G401 (cell line): Measurements from ENCODE around the gene IMP4. TPM values are rescaled to one million over a fixed set of nuclear protein-coding genes. Genes with fewer than 3 reads are reported as not detected.

ENCODE experiments used
- DNase-seq: peaks from one replicate; pipeline ENCODE4 v3.0.0-alpha.2; 2015; ENCODE audit warnings: low spot score
- in situ Hi-C: cut with HindIII; loops from 2 replicates; pipeline ENCODE4 v1.10.0; 2016; ENCODE audit warnings: low sequenced_read_pairs, mixed read lengths
- total RNA-seq: library from RNA; depleted of rRNA; stranded (reverse); fragments of >200 nt; shearing (Covaris generic); gene quantifications from 2 replicates; pipeline ENCODE4 v1.2.3, GENCODE V29; 2014

IMP4 gene
- total RNA-seq, 1 experiment from 2014 or later = 84.2 TPM

DNA sequence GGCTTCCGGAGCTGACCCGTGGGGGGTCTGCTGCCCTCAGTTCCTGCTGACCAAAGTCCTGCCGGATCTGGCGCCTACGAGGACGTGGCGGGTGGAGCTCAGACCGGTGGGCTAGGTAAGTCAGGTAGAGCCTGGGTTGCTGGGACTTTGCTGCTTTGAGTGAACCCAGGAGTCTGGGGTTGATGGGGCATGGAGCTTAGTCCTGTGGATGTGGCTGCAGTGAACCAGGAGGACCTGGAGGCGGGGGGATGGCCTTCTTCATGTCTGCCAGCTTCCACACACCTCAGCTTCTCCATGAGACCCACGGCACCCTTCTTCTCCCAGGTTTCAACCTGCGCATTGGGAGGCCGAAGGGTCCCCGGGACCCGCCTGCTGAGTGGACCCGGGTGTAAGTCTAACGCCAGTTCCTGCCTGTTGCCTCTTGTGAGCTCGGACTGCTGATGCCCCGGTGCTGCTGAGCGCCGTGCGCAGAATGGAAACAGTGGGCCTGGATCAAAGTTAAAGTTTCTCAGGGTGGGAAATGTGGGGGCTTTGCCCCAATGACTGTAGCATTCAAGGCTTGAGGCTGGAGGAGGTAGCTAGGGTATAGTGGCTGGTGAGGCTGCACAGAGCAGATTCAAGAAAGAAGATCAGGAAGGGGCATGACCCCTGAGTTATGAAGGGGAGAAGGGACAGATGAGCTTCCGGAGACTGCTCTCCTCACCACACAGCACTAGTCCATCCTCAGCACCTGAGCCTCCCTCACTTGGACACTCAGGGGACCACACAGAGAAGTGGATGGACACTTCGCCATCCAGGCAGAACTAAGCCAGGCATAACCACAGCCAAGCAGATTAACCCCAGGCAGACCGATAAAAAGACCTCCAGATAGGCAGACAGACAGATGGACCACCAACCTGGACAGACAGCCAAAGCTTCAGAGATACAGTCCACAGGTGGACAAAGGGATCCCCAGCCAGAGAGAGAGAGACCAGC, 30.4 kb downstream of the IMP4 start:
- in situ Hi-C loops = no loop called here

GRCh38 chr2:130373808-130374365, 31.2 kb downstream of the IMP4 start:
- DNase-seq = no peak
- in situ Hi-C loops = no loop called here

More for the DNA sequence above, 30.4 kb downstream of the IMP4 start:
- no peak for DNase-seq

DNA sequence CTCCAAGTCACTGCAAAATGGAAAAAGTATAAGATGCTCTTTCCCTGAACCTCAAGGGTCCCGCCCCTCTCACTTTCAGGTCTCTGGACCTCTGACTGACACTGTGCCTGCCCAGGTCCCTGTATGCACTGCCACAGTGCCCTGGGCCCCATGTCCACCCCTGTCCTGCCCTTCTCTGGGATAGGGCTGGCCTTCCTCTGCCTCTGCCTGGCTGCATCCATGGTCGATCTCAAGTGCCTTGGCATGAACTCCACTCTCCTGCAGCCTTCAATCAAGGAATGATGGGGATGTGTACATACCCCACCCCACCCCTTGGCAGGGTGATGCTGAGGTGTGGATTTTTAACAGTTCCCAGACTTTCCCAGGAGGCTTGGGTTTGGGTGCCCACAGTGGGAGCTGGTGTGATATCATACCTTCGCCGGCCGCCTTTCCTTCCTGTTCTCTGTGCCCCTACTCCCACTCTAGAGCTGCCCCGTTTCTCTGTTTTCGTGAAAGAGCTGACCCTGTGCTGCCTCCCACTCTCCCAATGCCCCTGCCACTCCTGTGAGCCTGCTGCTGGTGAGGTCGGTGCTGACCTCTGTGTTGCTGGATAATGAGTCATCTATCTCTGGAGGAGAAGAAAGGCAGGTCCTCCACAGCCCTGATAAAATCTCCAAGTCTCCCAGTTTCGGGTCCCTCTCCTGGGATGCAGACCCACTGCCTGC, 32.0 kb downstream of the IMP4 start:
- in situ Hi-C loops = no loop called here
- DNase-seq = no peak

- no peak for DNase-seq
- in situ Hi-C loops = no loop called here
Measured at GRCh38 chr2:130375291-130376266, 32.9 kb downstream of the IMP4 start.

GRCh38 chr2:130376433-130377293, 34.0 kb downstream of the IMP4 start:
- DNase-seq = no peak
- in situ Hi-C loops = no loop called here

- DNase-seq = no peak
- in situ Hi-C loops = no loop called here
Measured at GRCh38 chr2:130377491-130377890, 34.8 kb downstream of the IMP4 start.

DNA sequence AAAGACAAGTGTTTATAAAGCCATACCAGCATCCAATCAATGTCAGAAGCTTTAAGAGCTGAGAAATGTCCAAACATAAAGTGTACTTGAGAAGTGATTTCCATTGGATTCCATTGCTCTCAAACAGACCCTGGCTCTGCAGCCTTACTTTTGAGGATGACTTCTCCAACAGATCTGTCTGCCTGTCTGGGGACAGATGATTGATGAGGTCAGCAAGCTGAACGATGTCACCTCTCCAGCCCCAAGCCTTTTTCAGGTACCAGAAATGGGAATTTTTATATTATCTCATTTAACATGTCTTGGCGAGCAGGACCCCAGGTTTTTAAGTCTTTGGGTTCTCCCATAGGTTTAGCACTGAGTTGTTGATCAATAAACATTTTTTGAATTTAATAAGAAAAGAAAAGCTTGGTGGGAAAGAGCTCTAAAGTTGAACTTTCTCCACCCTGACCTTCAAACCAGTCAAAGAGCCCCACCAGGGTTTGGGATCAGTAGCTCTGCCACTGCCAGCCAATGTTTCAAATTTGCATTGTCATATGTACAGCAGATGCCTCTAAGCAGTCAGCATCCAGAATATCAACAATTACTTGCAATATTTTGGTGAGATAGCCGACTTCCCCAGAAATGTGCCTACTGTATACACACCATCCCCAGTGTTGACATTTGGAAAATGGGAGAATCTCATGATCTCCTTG, 35.7 kb downstream of the IMP4 start:
- DNase-seq = no peak
- in situ Hi-C loops = no loop called here

DNA sequence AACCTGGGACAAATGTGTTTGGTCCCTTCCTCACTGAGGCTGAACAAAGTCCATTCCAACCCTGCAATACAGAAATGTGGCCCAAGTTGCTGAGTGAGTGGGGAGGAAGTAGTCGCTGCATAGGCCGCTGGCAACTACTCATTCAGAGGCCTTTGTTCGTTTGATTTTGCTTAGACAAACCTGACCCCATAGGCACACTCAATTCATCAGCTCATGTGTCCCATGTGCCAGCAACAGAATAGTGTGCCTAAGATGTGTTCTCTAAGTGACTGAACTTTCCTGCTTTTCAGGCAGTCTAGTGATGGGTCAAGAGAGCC, 36.2 kb downstream of the IMP4 start:
- DNase-seq = no peak
- in situ Hi-C loops = no loop called here

DNA sequence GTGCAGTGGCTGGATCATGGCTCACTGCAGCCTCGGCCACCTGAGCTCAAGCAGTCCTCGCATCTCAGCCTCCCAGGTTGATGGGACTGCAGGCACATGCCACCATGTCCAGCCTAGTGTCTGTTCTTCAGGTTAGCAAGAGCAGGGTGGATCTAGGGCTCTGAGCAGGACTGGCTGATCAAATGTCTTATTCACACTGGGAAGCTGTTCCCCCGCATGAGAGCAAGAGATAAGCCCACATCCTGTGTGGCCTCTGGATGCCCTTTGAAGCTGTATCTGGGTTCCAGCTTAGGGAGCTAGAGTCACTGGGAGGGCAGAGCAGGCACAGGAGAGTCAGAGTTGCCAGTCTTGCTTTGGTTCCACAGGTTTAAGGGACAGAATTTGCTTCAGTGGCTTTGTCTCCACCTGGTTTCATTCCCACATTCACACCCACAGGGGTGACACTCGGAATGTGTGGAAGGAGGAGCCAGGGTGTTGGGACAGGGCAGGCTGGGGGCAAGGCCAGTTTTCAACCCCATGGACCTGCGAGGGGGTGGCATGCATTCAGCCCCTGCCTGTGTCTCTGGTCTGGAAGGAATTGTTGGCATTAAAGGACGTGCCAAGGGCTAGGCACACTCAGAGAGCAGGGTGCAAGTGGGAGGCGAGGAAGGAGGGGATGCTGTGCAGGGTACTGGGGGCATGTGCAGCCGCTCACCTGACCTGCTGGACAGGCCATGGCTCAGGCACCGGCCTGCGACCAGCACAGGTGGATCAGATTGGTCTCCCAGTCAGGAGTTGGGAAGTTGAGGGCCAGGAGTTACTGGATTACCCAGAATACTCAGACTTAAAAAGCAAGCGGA, 37.6 kb downstream of the IMP4 start:
- in situ Hi-C loops = no loop called here
- no peak for DNase-seq

DNA sequence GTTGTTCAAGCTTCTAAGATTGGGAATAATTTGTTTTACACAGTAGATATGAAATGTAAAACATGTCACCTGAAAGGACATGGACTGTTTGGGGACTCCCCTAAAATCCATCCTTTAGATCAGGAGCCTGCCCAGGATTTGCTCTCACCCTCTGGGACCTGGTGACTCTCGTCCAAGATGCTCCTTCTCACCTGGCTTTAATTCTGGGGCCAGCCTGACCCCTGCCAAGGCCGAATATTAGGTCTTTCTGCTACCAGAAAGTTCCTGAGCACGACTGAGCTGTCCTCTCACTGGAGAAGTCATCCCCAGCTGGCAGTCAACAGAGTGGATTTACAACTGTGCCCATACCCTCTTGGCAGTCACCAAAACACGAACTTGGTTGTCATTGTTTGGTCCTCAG, 38.4 kb downstream of the IMP4 start:
- in situ Hi-C loops = no loop called here
- DNase-seq = no peak

DNA sequence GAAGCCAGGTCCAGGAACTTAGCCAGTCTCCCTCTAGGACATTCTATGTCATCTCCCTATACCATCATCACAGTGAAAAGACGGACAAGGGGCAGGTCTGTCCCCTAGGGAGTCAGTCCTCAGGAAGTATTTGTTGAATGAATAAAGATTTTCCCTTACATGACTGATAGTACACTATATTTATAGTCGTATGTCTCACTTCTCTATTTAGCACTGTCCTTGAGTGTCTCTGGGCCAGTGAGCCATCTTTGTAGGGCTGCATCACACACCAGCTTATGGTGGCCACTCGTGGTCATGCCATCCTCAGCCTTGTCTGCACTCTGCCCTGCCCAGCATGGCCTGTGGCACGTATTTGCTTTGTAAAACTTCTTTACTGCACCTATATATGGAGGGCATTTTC, 38.9 kb downstream of the IMP4 start:
- DNase-seq = no peak
- in situ Hi-C loops = no loop called here

- in situ Hi-C loops = no loop called here
- no peak for DNase-seq
Measured at GRCh38 chr2:130382313-130382917, 39.7 kb downstream of the IMP4 start.

DNA sequence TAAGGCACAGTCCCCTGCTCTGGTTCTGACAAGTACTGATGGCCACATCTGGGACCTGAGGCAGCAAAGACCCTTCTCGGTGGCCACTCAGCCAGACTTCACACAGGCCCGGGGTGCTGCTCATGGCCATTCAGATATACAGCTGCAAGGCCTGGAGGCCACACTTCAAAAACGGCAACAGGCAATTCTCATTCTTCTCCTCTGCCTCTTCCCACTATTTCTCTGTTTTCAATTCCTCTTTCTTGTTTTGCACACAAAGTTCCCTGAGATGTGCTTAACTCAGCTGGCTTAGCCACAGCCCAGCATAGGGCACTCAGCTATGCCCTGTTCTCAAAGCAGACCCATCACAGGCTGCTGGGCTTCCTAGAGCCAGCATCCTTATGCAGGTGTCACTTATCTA, 43.0 kb downstream of the IMP4 start:
- in situ Hi-C loops = no loop called here
- DNase-seq = no peak

GRCh38 chr2:130387071-130387400, 44.3 kb downstream of the IMP4 start:
- in situ Hi-C loops = no loop called here
- DNase-seq = no peak

DNA sequence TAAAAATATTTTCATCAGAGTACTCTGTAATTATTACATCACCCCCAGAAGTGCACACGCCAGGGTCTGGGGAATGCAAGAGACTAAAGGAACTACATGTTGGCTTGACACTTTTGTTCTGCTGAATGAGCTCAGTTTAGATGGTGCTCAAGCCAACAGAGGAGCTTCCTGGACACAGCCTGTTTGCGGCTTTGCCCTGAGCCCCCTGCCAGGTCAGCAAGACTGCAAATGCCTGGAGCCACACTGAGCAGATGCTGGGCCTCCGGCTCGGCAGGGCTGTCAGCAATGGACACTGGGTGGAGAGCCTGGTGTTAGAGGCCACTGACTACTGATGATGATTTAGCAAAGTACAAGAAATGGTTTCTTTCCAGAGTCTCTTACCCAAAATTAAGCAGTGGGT, 45.1 kb downstream of the IMP4 start:
- in situ Hi-C loops = no loop called here
- no peak for DNase-seq

DNA sequence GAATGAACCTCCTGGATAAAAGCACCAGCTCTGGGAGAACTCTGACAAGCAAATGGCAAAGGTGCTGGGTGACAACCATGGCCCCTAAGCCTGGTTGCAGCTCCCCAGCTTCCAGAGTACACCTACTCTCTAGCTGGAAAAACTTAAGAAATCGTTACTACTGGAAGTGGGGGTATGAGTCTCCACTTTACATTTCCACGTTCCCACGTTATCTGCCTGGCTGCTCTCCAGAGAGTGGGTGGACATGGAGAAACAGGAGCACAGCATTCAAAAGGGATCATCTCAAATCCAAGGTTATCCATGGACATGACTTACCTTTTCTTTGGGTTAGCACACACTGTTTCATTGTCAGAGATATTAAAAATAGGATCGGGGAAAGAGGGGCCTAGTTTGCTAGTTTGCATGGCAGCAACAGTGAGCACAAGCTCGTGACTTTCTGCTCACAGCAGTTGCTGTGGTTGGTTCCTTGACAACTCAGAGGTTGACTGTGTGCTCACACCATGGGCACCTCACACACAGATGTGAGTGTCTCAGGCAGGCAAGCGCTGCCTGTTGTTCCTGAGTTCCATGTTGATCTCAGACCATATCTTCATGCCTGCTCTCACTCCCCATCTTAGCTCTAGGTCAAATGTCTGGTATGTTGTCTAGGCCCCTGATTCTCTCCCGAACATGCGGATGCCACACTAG, 45.7 kb downstream of the IMP4 start:
- DNase-seq = no peak
- in situ Hi-C loops = no loop called here
